RWPE2 (cell line): ENCODE measurements around the gene ATP2B3.

ENCODE experiments used
- ATAC-seq: fragments of 200-7000 bp; cut with Tn5 transposase; 3 replicates; pipeline ENCODE4 v1.9.1; 2021; ENCODE audit warnings: low read depth
- DNase-seq: peaks from one replicate; pipeline ENCODE4 v3.0.0-alpha.2; 2020; ENCODE audit warnings: low spot score
- H3K27ac ChIP-seq: fragments of 450-650 bp; 2 replicates; pipeline ENCODE4 v1.5.1; 2017; ENCODE audit warnings: mild to moderate bottlenecking; ENCODE audit not compliant: poor library complexity, severe bottlenecking
- H3K27me3 ChIP-seq: fragments of 250-450 bp; sonication (Bioruptor Pico); 2 replicates; pipeline ENCODE4 v1.5.1; 2021; ENCODE audit warnings: mild to moderate bottlenecking, moderate library complexity; ENCODE audit not compliant: insufficient read depth, poor library complexity, severe bottlenecking
- H3K36me3 ChIP-seq: fragments of 250-450 bp; sonication (Bioruptor Pico); 2 replicates; pipeline ENCODE4 v1.5.1; 2020; ENCODE audit warnings: low read depth, mild to moderate bottlenecking, moderate library complexity
- H3K4me1 ChIP-seq: fragments of 250-450 bp; sonication (Bioruptor Pico); 2 replicates; pipeline ENCODE4 v1.5.1; 2021; ENCODE audit warnings: mild to moderate bottlenecking, moderate library complexity; ENCODE audit not compliant: insufficient read depth, poor library complexity, severe bottlenecking
- H3K4me3 ChIP-seq: fragments of 250-450 bp; sonication (Bioruptor Pico); 2 replicates; pipeline ENCODE4 v1.5.1; 2021; ENCODE audit warnings: mild to moderate bottlenecking, moderate library complexity; ENCODE audit not compliant: severe bottlenecking
- H3K9me3 ChIP-seq: fragments of 250-450 bp; sonication (Bioruptor Pico); 2 replicates; pipeline ENCODE4 v1.5.1; 2021; ENCODE audit warnings: mild to moderate bottlenecking, moderate library complexity; ENCODE audit not compliant: severe bottlenecking
- TF ChIP-seq, protein P1 (sequence below): fragments of 450-650 bp; IDR thresholded peaks from one replicate; pipeline ENCODE4 v1.5.1; 2017; ENCODE audit warnings: mild to moderate bottlenecking, moderate library complexity; ENCODE audit not compliant: poor library complexity, severe bottlenecking

ATP2B3 gene

GRCh38 chrX:153546386-153546785 is 28.9 kb downstream of the ATP2B3 start:
- ATAC-seq (no peak), DNase-seq (no peak)
- no peak overlapping the region for H3K4me3 ChIP-seq
- no peaks in the 10 kb centered on the region for H3K36me3 ChIP-seq
- no peaks in the 10 kb centered on the region for H3K9me3 ChIP-seq
- no peaks in the 10 kb centered on the region for H3K27me3 ChIP-seq
- H3K27ac ChIP-seq: no peak overlapping the region
- H3K4me1 ChIP-seq: no peaks in the 10 kb centered on the region
- TF ChIP-seq, protein P1, sequence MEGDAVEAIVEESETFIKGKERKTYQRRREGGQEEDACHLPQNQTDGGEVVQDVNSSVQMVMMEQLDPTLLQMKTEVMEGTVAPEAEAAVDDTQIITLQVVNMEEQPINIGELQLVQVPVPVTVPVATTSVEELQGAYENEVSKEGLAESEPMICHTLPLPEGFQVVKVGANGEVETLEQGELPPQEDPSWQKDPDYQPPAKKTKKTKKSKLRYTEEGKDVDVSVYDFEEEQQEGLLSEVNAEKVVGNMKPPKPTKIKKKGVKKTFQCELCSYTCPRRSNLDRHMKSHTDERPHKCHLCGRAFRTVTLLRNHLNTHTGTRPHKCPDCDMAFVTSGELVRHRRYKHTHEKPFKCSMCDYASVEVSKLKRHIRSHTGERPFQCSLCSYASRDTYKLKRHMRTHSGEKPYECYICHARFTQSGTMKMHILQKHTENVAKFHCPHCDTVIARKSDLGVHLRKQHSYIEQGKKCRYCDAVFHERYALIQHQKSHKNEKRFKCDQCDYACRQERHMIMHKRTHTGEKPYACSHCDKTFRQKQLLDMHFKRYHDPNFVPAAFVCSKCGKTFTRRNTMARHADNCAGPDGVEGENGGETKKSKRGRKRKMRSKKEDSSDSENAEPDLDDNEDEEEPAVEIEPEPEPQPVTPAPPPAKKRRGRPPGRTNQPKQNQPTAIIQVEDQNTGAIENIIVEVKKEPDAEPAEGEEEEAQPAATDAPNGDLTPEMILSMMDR: no peak

DNA sequence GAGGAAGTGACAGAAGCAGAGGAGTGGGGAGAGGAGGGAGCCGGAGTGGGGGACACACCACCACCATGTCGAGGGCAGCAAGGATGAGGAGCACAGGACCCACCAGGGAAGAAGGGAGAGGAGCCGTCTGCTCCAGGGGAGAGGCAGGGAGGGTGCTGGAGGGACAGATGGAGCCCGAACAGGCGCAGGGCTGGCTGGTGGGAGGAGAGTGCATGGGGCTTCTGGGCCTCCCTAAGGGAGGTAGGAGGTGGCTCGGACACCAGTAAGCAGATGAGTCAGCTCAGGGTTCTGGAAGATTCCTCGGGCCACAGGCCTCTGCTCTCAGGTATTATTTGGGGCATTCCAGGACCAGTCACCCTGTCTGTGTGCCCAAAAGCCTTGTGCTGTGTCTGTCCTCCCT is 29.8 kb downstream of the ATP2B3 start:
- DNase-seq: no peak
- ATAC-seq: no peak
- Histone ChIP-seq H3K27ac (no peak overlapping the region), H3K36me3 (no peaks in the 10 kb centered on the region), H3K4me1 (no peaks in the 10 kb centered on the region), H3K27me3 (no peaks in the 10 kb centered on the region), H3K4me3 (no peak overlapping the region), H3K9me3 (no peaks in the 10 kb centered on the region)
- TF ChIP-seq, protein P1: no peak

DNA sequence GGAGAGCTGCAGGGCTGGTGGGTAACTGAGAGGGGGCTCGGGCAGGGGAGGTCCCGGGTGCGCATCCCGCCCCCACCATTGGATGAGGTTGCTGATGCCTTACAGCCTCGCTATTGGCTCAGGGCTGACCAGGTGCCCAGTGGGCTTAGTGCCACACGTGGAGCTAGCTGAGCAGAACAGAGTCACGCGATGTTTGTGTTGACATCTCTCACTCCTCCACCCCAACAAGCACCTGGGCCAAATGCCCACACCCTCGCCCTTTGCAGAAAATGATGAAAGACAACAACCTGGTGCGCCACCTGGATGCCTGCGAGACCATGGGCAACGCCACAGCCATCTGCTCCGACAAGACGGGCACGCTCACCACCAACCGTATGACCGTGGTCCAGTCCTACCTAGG is 31.8 kb downstream of the ATP2B3 start:
- no peaks in the 10 kb centered on the region for H3K36me3 ChIP-seq
- DNase-seq (no peak), ATAC-seq (no peak)
- H3K27me3 ChIP-seq: no peaks in the 10 kb centered on the region
- no peaks in the 10 kb centered on the region for H3K9me3 ChIP-seq
- H3K27ac ChIP-seq: no peak overlapping the region
- TF ChIP-seq, protein P1: no peak
- H3K4me3 ChIP-seq: no peak overlapping the region
- no peaks in the 10 kb centered on the region for H3K4me1 ChIP-seq

- Histone ChIP-seq H3K27ac (no peak overlapping the region), H3K4me1 (no peaks in the 10 kb centered on the region), H3K36me3 (no peaks in the 10 kb centered on the region), H3K9me3 (no peaks in the 10 kb centered on the region), H3K4me3 (no peak overlapping the region), H3K27me3 (no peaks in the 10 kb centered on the region)
- ATAC-seq: no peak
- TF ChIP-seq, protein P1: no peak
- DNase-seq: no peak
Observed at GRCh38 chrX:153549807-153550206, 32.4 kb downstream of the ATP2B3 start.

DNA sequence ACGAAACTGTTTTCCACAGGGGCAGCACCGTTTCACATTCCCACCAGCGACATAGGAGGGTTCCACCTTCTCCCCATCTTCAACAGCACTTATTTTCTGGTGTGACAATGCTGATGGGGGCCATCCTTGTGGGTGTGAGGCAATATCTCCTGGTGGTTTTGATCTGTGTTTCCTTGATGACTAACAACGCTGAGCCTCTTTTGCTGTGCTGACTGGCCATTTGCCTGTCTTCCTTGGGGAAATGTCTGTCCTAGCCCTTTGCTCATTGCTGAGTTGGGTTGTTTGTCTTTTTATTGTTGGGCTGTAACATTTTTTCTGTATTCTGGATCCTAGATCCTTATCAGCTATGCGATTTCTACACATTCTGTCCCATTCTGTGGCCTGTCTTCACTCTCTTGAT is 33.7 kb downstream of the ATP2B3 start:
- Histone ChIP-seq H3K27ac (no peak overlapping the region), H3K36me3 (no peaks in the 10 kb centered on the region), H3K27me3 (no peaks in the 10 kb centered on the region), H3K9me3 (no peaks in the 10 kb centered on the region), H3K4me3 (no peak overlapping the region), H3K4me1 (no peaks in the 10 kb centered on the region)
- ATAC-seq: no peak
- TF ChIP-seq, protein P1: no peak
- no peak for DNase-seq
